ENCODE data around the gene ILDR1. TPM values are rescaled to one million over a fixed set of nuclear protein-coding genes. Genes with fewer than 3 reads are reported as not detected.

Gene ILDR1
- total and polyA plus RNA-seq, 2 experiments from 2014 or later = 1.5 to 1.8 TPM

GRCh38 chr3:121958801-121959200 is 63.2 kb downstream of the ILDR1 start:
- Histone ChIP-seq H3K9me2 (replicated peaks; ENCODE audit: insufficient read depth) (no peaks in the 10 kb centered on the region), H3K27ac (no peak overlapping the region), H3K4me3 (no peak overlapping the region), H4K20me1 (ENCODE audit: insufficient read depth, poor library complexity, severe bottlenecking) (no peaks in the 10 kb centered on the region), H3K4me1 (ENCODE audit: insufficient read depth) (no peaks in the 10 kb centered on the region), H3K79me2 (no peaks in the 10 kb centered on the region), H3K36me3 (replicated peaks; ENCODE audit: insufficient read depth, low read depth) (no peaks in the 10 kb centered on the region), H3K27me3 (no peaks in the 10 kb centered on the region), H3K4me2 (no peak overlapping the region), H3K9me3 (ENCODE audit: low read depth) (no peaks in the 10 kb centered on the region), H2AFZ (no peak overlapping the region)
- TF ChIP-seq EZH2 (IDR thresholded peaks at IDR 0.05; ENCODE audit: borderline replicate concordance) (no peak), EZH2phosphoT487 (IDR thresholded peaks at IDR 0.05; ENCODE audit: low read depth, severe bottlenecking, unreplicated experiment) (no peak), CTCF (IDR thresholded peaks at IDR 0.05; ENCODE audit: poor library complexity) (no peak)
- 73% methylated on average over 3 of the region's 3 CpGs for WGBS (ENCODE audit: low lambda C conversion rate, missing lambda C conversion rate)
- DNase-seq (ENCODE audit: low spot score) = no peak

GRCh38 chr3:121957674-121958415 is 64.2 kb downstream of the ILDR1 start:
- no peak for DNase-seq (ENCODE audit: low spot score)
- Histone ChIP-seq H3K27me3 (no peaks in the 10 kb centered on the region), H3K9me2 (replicated peaks; ENCODE audit: insufficient read depth) (no peaks in the 10 kb centered on the region), H3K4me1 (ENCODE audit: insufficient read depth) (no peaks in the 10 kb centered on the region), H3K79me2 (no peaks in the 10 kb centered on the region), H3K36me3 (replicated peaks; ENCODE audit: insufficient read depth, low read depth) (no peaks in the 10 kb centered on the region), H3K4me2 (no peak overlapping the region), H2AFZ (no peak overlapping the region), H3K9me3 (ENCODE audit: low read depth) (no peaks in the 10 kb centered on the region), H3K27ac (no peak overlapping the region), H3K4me3 (no peak overlapping the region), H4K20me1 (ENCODE audit: insufficient read depth, poor library complexity, severe bottlenecking) (no peaks in the 10 kb centered on the region)
- WGBS (ENCODE audit: low lambda C conversion rate, missing lambda C conversion rate) = 91% methylated on average over 2 of the region's 2 CpGs
- TF ChIP-seq EZH2 (IDR thresholded peaks at IDR 0.05; ENCODE audit: borderline replicate concordance) (no peak), EZH2phosphoT487 (IDR thresholded peaks at IDR 0.05; ENCODE audit: low read depth, severe bottlenecking, unreplicated experiment) (no peak), CTCF (IDR thresholded peaks at IDR 0.05; ENCODE audit: poor library complexity) (no peak)

- H3K4me2 ChIP-seq = no peak overlapping the region
- no peak for TF ChIP-seq EZH2 (IDR thresholded peaks at IDR 0.05; ENCODE audit: borderline replicate concordance)
- TF ChIP-seq CTCF (IDR thresholded peaks at IDR 0.05; ENCODE audit: poor library complexity) = no peak
- TF ChIP-seq EZH2phosphoT487 (IDR thresholded peaks at IDR 0.05; ENCODE audit: low read depth, severe bottlenecking, unreplicated experiment) = no peak
- no peak overlapping the region for H3K27ac ChIP-seq
- no peak overlapping the region for H2AFZ ChIP-seq
- H3K79me2 ChIP-seq = no peaks in the 10 kb centered on the region
- H3K9me2 ChIP-seq (replicated peaks; ENCODE audit: insufficient read depth) = no peaks in the 10 kb centered on the region
- DNase-seq (ENCODE audit: low spot score) = no peak
- H3K4me1 ChIP-seq (ENCODE audit: insufficient read depth) = no peaks in the 10 kb centered on the region
- H3K36me3 ChIP-seq (replicated peaks; ENCODE audit: insufficient read depth, low read depth) = no peaks in the 10 kb centered on the region
- H3K27me3 ChIP-seq = no peaks in the 10 kb centered on the region
- H3K4me3 ChIP-seq = no peak overlapping the region
- H4K20me1 ChIP-seq (ENCODE audit: insufficient read depth, poor library complexity, severe bottlenecking) = no peaks in the 10 kb centered on the region
- peaks cover 8% of the 10 kb centered on the region for H3K9me3 ChIP-seq (ENCODE audit: low read depth)
- WGBS (ENCODE audit: low lambda C conversion rate, missing lambda C conversion rate) = 91% methylated on average over 3 of the region's 3 CpGs
Measured at GRCh38 chr3:121956363-121956762, 65.7 kb downstream of the ILDR1 start.
